ENCODE data around the gene IFI27.

DNA sequence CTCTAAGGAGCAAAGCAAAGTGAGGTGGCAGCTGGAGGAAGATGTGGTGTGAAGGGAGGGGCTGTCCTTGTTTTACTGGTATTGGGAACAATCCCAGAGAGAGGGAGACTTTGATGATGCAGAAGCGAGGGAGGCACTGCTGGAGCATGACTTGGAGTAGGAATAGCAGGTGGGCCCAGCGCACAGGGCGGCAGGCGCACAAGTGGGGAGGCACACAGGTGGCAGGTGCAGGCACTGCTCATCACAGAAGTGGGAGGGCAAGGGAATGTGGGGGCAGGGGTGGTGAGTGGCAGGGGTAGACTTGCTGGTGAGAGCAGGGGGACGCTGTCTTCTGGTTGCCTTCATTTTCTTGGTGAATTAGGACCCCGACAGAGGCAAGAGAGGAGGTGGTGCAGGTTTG lies 11.5 kb upstream of the IFI27 start:
- no peak for TF ChIP-seq CTCF (IDR thresholded peaks at IDR 0.05; ENCODE audit: low read length)
- no peak for TF ChIP-seq EZH2 (optimal IDR thresholded peaks at IDR 0.05; ENCODE audit: low read depth, low read length)
- TF ChIP-seq EZH2phosphoT487 (IDR thresholded peaks at IDR 0.05; ENCODE audit: low read length) = no peak
